ENCODE measurements around the gene DLK2. TPM values are rescaled to one million over a fixed set of nuclear protein-coding genes. Genes with fewer than 3 reads are reported as not detected.

DLK2 gene
- total RNA-seq, 1 donor from 2014 or later, result 0.60 TPM

DNA sequence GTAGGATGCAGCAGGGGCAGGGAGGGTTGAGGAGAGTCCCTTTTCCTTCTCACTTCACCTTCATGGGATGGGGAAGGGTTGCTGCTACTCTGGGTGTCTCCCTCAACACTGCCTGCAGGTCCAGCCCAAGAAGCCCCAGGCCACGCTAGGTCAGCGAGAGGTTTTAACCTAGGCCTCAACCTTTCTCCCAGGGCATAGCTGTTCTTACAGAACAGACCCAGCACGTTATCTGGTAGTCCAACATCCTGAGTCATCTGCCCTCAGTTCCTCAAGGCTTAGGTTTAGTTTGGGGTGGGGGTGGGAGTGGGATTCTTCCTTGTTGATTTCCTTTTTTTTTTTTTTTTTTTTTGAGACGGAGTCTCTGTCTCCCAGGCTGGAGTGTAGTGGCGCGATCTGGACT is 39.0 kb upstream of the DLK2 start:
- Mint-ChIP-seq H3K36me3 (ENCODE audit: insufficient read depth) (peaks cover 2% of the 10 kb centered on the region), H3K9me3 (ENCODE audit: low read depth) (no peaks in the 10 kb centered on the region), H3K27ac (no peak overlapping the region), H3K4me1 (ENCODE audit: low read depth) (peaks cover 3% of the 10 kb centered on the region), H3K4me3 (ENCODE audit: low read depth) (no peak overlapping the region), H3K27me3 (no peaks in the 10 kb centered on the region)
- DNase-seq (ENCODE audit: low spot score, unreplicated experiment), result no peak
- TF ChIP-seq, protein P1, sequence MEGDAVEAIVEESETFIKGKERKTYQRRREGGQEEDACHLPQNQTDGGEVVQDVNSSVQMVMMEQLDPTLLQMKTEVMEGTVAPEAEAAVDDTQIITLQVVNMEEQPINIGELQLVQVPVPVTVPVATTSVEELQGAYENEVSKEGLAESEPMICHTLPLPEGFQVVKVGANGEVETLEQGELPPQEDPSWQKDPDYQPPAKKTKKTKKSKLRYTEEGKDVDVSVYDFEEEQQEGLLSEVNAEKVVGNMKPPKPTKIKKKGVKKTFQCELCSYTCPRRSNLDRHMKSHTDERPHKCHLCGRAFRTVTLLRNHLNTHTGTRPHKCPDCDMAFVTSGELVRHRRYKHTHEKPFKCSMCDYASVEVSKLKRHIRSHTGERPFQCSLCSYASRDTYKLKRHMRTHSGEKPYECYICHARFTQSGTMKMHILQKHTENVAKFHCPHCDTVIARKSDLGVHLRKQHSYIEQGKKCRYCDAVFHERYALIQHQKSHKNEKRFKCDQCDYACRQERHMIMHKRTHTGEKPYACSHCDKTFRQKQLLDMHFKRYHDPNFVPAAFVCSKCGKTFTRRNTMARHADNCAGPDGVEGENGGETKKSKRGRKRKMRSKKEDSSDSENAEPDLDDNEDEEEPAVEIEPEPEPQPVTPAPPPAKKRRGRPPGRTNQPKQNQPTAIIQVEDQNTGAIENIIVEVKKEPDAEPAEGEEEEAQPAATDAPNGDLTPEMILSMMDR (IDR thresholded peaks at IDR 0.05; ENCODE audit: unreplicated experiment), result no peak

DNA sequence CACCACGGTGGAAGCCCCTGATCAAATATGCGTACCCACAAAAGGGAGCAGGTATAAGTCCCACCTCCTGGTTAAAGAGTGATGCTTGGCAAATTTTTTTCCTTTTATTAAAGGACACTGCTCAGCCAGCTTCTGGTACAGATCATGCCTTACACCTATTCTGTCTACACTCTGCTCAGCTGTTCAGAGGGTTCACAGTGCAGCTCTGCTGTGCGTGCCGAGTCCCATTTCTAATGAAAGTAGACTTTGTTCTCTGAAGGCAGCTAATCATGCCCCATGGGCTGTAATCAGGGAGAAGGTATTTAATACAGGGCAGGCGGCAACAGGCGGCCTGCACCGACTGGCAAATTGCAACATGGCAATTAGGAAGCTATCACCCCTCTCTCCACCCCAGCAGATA is 38.5 kb upstream of the DLK2 start:
- no peak overlapping the region for H3K27ac Mint-ChIP-seq
- peaks cover 3% of the 10 kb centered on the region for H3K4me1 Mint-ChIP-seq (ENCODE audit: low read depth)
- no peaks in the 10 kb centered on the region for H3K27me3 Mint-ChIP-seq
- TF ChIP-seq, protein P1 (IDR thresholded peaks at IDR 0.05; ENCODE audit: unreplicated experiment), result no peak
- no peak overlapping the region for H3K4me3 Mint-ChIP-seq (ENCODE audit: low read depth)
- H3K36me3 Mint-ChIP-seq (ENCODE audit: insufficient read depth), result peaks cover 2% of the 10 kb centered on the region
- DNase-seq (ENCODE audit: low spot score, unreplicated experiment), result no peak
- no peaks in the 10 kb centered on the region for H3K9me3 Mint-ChIP-seq (ENCODE audit: low read depth)

DNA sequence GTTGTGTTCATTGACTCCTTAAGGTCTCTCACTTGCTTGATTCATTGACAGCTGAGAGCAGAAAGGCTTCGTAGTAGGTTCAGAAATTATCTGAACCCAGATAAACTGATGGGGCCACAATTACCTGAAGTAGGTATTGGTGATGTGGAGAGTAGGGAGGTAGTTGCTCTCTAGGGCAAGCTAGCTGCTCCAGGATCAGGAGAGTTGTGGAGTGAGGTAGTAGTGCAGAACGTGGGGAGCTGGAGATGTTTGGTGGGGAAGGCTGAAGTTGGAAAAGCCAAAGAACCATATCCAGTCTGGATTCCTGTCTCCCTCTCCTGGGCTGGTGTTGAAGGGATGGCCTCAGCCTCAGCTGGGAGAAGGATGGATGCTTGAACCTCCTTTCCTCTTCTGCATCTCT is 37.9 kb upstream of the DLK2 start:
- Mint-ChIP-seq H3K27ac (no peak overlapping the region), H3K9me3 (ENCODE audit: low read depth) (no peaks in the 10 kb centered on the region), H3K36me3 (ENCODE audit: insufficient read depth) (peaks cover 2% of the 10 kb centered on the region), H3K27me3 (no peaks in the 10 kb centered on the region), H3K4me3 (ENCODE audit: low read depth) (no peak overlapping the region), H3K4me1 (ENCODE audit: low read depth) (peaks cover 3% of the 10 kb centered on the region)
- DNase-seq (ENCODE audit: low spot score, unreplicated experiment), result no peak
- TF ChIP-seq, protein P1 (IDR thresholded peaks at IDR 0.05; ENCODE audit: unreplicated experiment), result no peak

DNA sequence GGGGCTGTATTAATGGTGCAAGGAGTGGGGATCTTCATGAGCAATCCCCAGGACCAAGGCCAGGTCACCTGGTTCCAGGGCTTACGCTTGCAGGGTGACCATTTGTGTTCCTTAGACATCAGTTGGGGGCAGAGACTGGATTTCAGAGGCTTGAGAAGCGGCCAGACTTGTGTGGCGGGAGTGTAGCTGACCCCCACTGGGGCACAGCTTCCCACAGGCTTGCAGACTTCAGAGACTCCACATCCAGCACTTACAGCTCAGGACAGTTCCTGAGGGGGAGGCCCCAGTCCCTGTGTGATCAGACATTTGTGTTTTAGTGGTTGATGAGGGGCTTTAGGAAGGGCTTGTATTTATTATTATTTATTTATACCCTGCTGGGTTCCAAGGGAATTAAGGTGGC is 37.3 kb upstream of the DLK2 start:
- TF ChIP-seq, protein P1 (IDR thresholded peaks at IDR 0.05; ENCODE audit: unreplicated experiment), result no peak
- H3K27ac Mint-ChIP-seq, result no peak overlapping the region
- H3K36me3 Mint-ChIP-seq (ENCODE audit: insufficient read depth), result peaks cover 2% of the 10 kb centered on the region
- peaks cover 3% of the 10 kb centered on the region for H3K4me1 Mint-ChIP-seq (ENCODE audit: low read depth)
- H3K9me3 Mint-ChIP-seq (ENCODE audit: low read depth), result no peaks in the 10 kb centered on the region
- H3K27me3 Mint-ChIP-seq, result no peaks in the 10 kb centered on the region
- H3K4me3 Mint-ChIP-seq (ENCODE audit: low read depth), result no peak overlapping the region
- no peak for DNase-seq (ENCODE audit: low spot score, unreplicated experiment)

DNA sequence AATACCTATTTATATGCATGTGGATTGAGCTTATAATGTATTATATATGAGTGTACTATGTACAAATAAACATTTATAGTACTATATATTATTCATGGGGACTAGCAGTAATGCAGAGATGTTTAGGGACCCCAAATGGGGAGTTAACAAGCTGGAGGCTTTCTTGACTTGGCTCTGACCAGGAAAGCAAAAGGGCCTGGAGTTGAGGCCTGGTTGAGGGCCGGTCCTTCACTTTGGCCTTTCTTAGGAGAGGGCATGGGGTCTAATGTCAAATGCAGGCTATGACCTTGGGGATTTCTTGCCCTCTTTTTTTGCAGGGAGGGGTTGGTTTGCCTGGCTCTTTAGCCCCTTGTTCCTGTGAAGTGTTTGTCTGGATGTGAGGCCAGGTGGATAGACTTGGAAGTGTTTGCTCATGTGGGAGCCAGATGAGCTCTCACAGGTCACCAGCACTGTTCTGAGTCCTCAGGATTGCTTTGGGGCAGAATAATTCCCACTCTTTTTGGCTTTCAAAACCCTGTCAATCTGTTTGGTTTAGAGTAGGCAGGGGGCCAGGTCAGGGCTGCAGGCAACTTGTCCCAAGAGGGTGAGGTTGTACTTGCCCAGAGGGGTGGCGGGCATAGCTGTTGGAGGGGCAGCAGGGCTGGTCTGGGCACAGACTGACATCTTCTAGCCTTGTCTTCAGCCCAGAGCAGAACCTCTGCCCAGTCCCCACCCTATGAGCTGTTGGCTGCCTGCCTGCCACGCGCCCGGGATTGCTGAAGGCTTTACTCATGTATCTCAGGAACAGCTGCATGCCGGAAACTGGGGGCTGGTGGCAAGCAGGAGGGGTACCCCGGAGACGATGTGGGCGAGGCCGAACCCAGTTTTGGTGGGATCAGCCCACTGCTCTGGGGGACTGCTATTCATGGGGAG is 36.7 kb upstream of the DLK2 start:
- Mint-ChIP-seq H3K27ac (no peak overlapping the region), H3K27me3 (no peaks in the 10 kb centered on the region)
- TF ChIP-seq, protein P1 (IDR thresholded peaks at IDR 0.05; ENCODE audit: unreplicated experiment), result no peak

More for the DNA sequence above, 36.7 kb upstream of the DLK2 start:
- H3K36me3 Mint-ChIP-seq (ENCODE audit: insufficient read depth), result peaks cover 2% of the 10 kb centered on the region
- no peaks in the 10 kb centered on the region for H3K9me3 Mint-ChIP-seq (ENCODE audit: low read depth)
- no peak overlapping the region for H3K4me3 Mint-ChIP-seq (ENCODE audit: low read depth)
- no peak for DNase-seq (ENCODE audit: low spot score, unreplicated experiment)
- H3K4me1 Mint-ChIP-seq (ENCODE audit: low read depth), result peaks cover 3% of the 10 kb centered on the region

All from progenitor cell of endocrine pancreas (in vitro differentiated cells).